Endometrial microvascular endothelial cells (primary cell): ENCODE measurements around the gene NLK. TPM values are rescaled to one million over a fixed set of nuclear protein-coding genes. Genes with fewer than 3 reads are reported as not detected.
"Not testable (repeated sequence)": the region's sequence is repeated elsewhere in the genome, so short reads cannot be mapped to it uniquely, and the experiment has no call there.

Experiments used
- in situ Hi-C: cut with HindIII; loops from 2 replicates; pipeline ENCODE4 v1.10.0; 2017; ENCODE audit warnings: low sequenced_read_pairs, low pct_unique_long_range_greater_than_20kb; ENCODE audit errors: inconsistent ontology term
- total RNA-seq: library from RNA; depleted of rRNA; stranded (reverse); fragments of >200 nt; gene quantifications from one replicate; pipeline ENCODE4 v1.2.3, GENCODE V29; 2015; ENCODE audit errors: inconsistent ontology term

NLK gene
- total RNA-seq, 1 donor from 2014 or later = 28.0 TPM

- in situ Hi-C loops = no loop called here
These were observed 162.3 kb downstream of the NLK start for GRCh38 chr17:28204751-28205150.

- in situ Hi-C loops = no loop called here
These were observed 163.8 kb downstream of the NLK start for GRCh38 chr17:28206292-28206691.

GRCh38 chr17:28211811-28212210 lies 169.3 kb downstream of the NLK start:
- in situ Hi-C loops = no loop called here

GRCh38 chr17:28213578-28213977 lies 171.1 kb downstream of the NLK start:
- in situ Hi-C loops = not testable (repeated sequence)

- in situ Hi-C loops = no loop called here
These were observed 173.6 kb downstream of the NLK start for GRCh38 chr17:28216052-28216451.

- in situ Hi-C loops = no loop called here
These were observed 174.1 kb downstream of the NLK start for GRCh38 chr17:28216528-28216927.

- in situ Hi-C loops = no loop called here
These were observed 177.3 kb downstream of the NLK start for GRCh38 chr17:28219771-28220170.

GRCh38 chr17:28221751-28222414 lies 179.4 kb downstream of the NLK start:
- in situ Hi-C loops = no loop called here

GRCh38 chr17:28225271-28225670 lies 182.8 kb downstream of the NLK start:
- in situ Hi-C loops = no loop called here

GRCh38 chr17:28225867-28226266 lies 183.4 kb downstream of the NLK start:
- in situ Hi-C loops = no loop called here

- in situ Hi-C loops = no loop called here
These were observed 184.3 kb downstream of the NLK start for GRCh38 chr17:28226563-28227315.

GRCh38 chr17:28227316-28228108 lies 185.0 kb downstream of the NLK start:
- in situ Hi-C loops = no loop called here

GRCh38 chr17:28228109-28228840 lies 185.8 kb downstream of the NLK start:
- in situ Hi-C loops = no loop called here

GRCh38 chr17:28228986-28229729 lies 186.7 kb downstream of the NLK start:
- in situ Hi-C loops = no loop called here

GRCh38 chr17:28230011-28230410 lies 187.5 kb downstream of the NLK start:
- in situ Hi-C loops = no loop called here

- in situ Hi-C loops = not testable (repeated sequence)
These were observed 188.1 kb downstream of the NLK start for GRCh38 chr17:28230607-28231006.

GRCh38 chr17:28231624-28232023 lies 189.1 kb downstream of the NLK start:
- in situ Hi-C loops = not testable (repeated sequence)
